GM23338 (cell line): Measurements from ENCODE around the gene FCN2. TPM values are rescaled to one million over a fixed set of nuclear protein-coding genes. Genes with fewer than 3 reads are reported as not detected.

ENCODE experiments used
- ATAC-seq: fragments of 200-7000 bp; cut with Tn5 transposase; 3 replicates; pipeline ENCODE4 v1.9.1; 2020
- DNase-seq: peaks from one replicate; pipeline ENCODE4 v3.0.0-alpha.2; 2015; ENCODE audit warnings: low spot score
- H2AFZ ChIP-seq: fragments of 200-600 bp; sonication (generic); 2 replicates; pipeline ENCODE4 v1.8.0; 2016; ENCODE audit warnings: antibody characterized with exemption, mild to moderate bottlenecking, moderate library complexity
- H3F3A ChIP-seq: fragments of 200-600 bp; sonication (generic); replicated peaks from 2 replicates; pipeline ENCODE4 v1.8.0; 2017; ENCODE audit warnings: antibody characterized with exemption, mixed run types, low read depth
- H3K27ac ChIP-seq: fragments of 200-600 bp; sonication (generic); 2 replicates; pipeline ENCODE4 v1.6.1; 2016; ENCODE audit warnings: low read depth
- H3K27me3 ChIP-seq: fragments of 200-600 bp; sonication (generic); 2 replicates; pipeline ENCODE4 v1.8.0; 2016; ENCODE audit warnings: mild to moderate bottlenecking, mixed run types, moderate library complexity; ENCODE audit not compliant: insufficient read depth
- H3K36me3 ChIP-seq: fragments of 200-600 bp; sonication (generic); 2 replicates; pipeline ENCODE4 v1.8.0; 2016; ENCODE audit warnings: mild to moderate bottlenecking; ENCODE audit not compliant: insufficient read depth
- H3K4me1 ChIP-seq: fragments of 200-600 bp; sonication (generic); 2 replicates; pipeline ENCODE4 v1.8.0; 2016; ENCODE audit warnings: mild to moderate bottlenecking, moderate library complexity; ENCODE audit not compliant: insufficient read depth
- H3K4me2 ChIP-seq: fragments of 200-600 bp; sonication (generic); 2 replicates; pipeline ENCODE4 v1.7.1; 2017; ENCODE audit warnings: mixed run types
- H3K4me3 ChIP-seq: fragments of 200-600 bp; sonication (generic); 2 replicates; pipeline ENCODE4 v1.6.1; 2016; ENCODE audit warnings: mixed run types
- H3K79me2 ChIP-seq: fragments of 200-600 bp; sonication (generic); replicated peaks from 2 replicates; pipeline ENCODE4 v1.8.0; 2017; ENCODE audit warnings: mild to moderate bottlenecking; ENCODE audit not compliant: insufficient read depth
- H3K9me2 ChIP-seq: fragments of 200-600 bp; sonication (generic); 2 replicates; pipeline ENCODE4 v1.8.0; 2017; ENCODE audit not compliant: insufficient read depth
- H4K20me1 ChIP-seq: fragments of 200-600 bp; sonication (generic); replicated peaks from 2 replicates; pipeline ENCODE4 v1.8.0; 2017; ENCODE audit warnings: mild to moderate bottlenecking; ENCODE audit not compliant: insufficient read depth
- H3K27ac Mint-ChIP-seq: 2 replicates; pipeline ENCODE4 v1.8.0; 2020; ENCODE audit warnings: inconsistent platforms, mild to moderate bottlenecking, moderate library complexity, mixed read lengths
- H3K27me3 Mint-ChIP-seq: 3 replicates; pipeline ENCODE4 v1.8.0; 2022; ENCODE audit warnings: low read depth, mild to moderate bottlenecking, moderate library complexity, mixed read lengths, inconsistent platforms; ENCODE audit not compliant: insufficient read depth, poor library complexity
- H3K36me3 Mint-ChIP-seq: 3 replicates; pipeline ENCODE4 v1.8.0; 2021; ENCODE audit warnings: low read depth, mild to moderate bottlenecking, inconsistent platforms, moderate library complexity, mixed read lengths
- H3K4me1 Mint-ChIP-seq: 3 replicates; pipeline ENCODE4 v1.8.0; 2020; ENCODE audit warnings: mild to moderate bottlenecking, inconsistent platforms, mixed read lengths
- H3K4me3 Mint-ChIP-seq: 3 replicates; pipeline ENCODE4 v1.8.0; 2021; ENCODE audit warnings: moderate library complexity, mild to moderate bottlenecking, inconsistent platforms, mixed read lengths
- H3K9me3 Mint-ChIP-seq: 3 replicates; pipeline ENCODE4 v1.8.0; 2020; ENCODE audit warnings: moderate library complexity, mild to moderate bottlenecking, inconsistent platforms, mixed read lengths
- CREB1 ChIP-seq: fragments of 250-450 bp; sonication (Bioruptor Pico); IDR thresholded peaks from 2 replicates; pipeline ENCODE4 v1.5.0; 2020; ENCODE audit warnings: low read depth, mild to moderate bottlenecking, moderate library complexity
- JUNB ChIP-seq: IDR thresholded peaks from one replicate; pipeline ENCODE4 v1.6.1; 2016; ENCODE audit warnings: antibody characterized with exemption; ENCODE audit not compliant: unreplicated experiment
- NANOG ChIP-seq: IDR thresholded peaks from 2 replicates; pipeline ENCODE4 v1.6.1; 2016; ENCODE audit warnings: antibody characterized with exemption, borderline replicate concordance
- POLR2AphosphoS5 ChIP-seq: IDR thresholded peaks from 2 replicates; pipeline ENCODE4 v1.6.1; 2016; ENCODE audit warnings: antibody characterized with exemption, low read depth
- REST ChIP-seq: IDR thresholded peaks from one replicate; pipeline ENCODE4 v1.6.1; 2018; ENCODE audit warnings: antibody characterized with exemption; ENCODE audit not compliant: unreplicated experiment
- STAT1 ChIP-seq: IDR thresholded peaks from one replicate; pipeline ENCODE4 v1.6.1; 2016; ENCODE audit warnings: antibody characterized with exemption; ENCODE audit not compliant: unreplicated experiment
- ZNF114 ChIP-seq: fragments of 250-450 bp; sonication (Bioruptor Pico); IDR thresholded peaks from 2 replicates; pipeline ENCODE4 v1.5.0; 2020; ENCODE audit warnings: mild to moderate bottlenecking, moderate library complexity
- ZNF331 ChIP-seq: fragments of 250-450 bp; sonication (Bioruptor Pico); IDR thresholded peaks from 2 replicates; pipeline ENCODE4 v1.5.0; 2020; ENCODE audit warnings: low read depth, mild to moderate bottlenecking, moderate library complexity
- ZNF462 ChIP-seq: fragments of 250-450 bp; sonication (Bioruptor Pico); IDR thresholded peaks from 2 replicates; pipeline ENCODE4 v1.5.0; 2020; ENCODE audit warnings: mild to moderate bottlenecking, moderate library complexity
- polyA plus RNA-seq: library from polyadenylated mRNA; unstranded; fragments of >200 nt; fragmentation: Nextera tagmentation; extraction: Ambion mirVana; gene quantifications from 2 replicates; pipeline ENCODE4 v1.2.1, GENCODE V29; 2016
- total RNA-seq: library from RNA; depleted of rRNA; stranded (reverse); fragments of >200 nt; shearing (Covaris generic); gene quantifications from 2 replicates; pipeline ENCODE4 v1.2.3, GENCODE V29; 2014
- TF ChIP-seq, protein P1 (sequence below): IDR thresholded peaks from 2 replicates; pipeline ENCODE4 v1.6.1; 2016; ENCODE audit warnings: antibody characterized with exemption

FCN2 gene
- total and polyA plus RNA-seq, 2 experiments from 2014 or later, result not detected

DNA sequence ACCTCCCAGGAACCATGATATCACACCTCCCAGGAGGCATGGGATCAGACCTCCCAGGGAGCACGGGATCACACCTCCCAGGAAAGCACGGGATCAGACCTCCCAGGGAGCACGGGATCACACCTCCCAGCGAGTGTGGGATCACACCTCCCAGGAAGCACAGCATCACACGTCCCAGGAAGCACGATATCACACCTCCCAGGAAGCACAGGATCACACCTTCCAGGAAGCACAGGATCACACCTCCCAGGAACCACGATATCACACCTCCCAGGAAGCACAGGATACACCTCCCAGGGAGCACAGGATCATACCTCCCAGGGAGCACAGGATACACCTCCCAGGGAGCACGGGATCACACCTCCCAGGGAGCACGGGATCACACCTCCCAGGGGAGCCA, 30.0 kb upstream of the FCN2 start:
- Histone ChIP-seq H3K27me3 (no peaks in the 10 kb centered on the region), H2AFZ (no peak overlapping the region), H3K4me2 (no peak overlapping the region), H3K79me2 (no peaks in the 10 kb centered on the region), H3K9me2 (no peaks in the 10 kb centered on the region), H4K20me1 (no peaks in the 10 kb centered on the region), H3K4me1 (no peaks in the 10 kb centered on the region), H3F3A (no peaks in the 10 kb centered on the region), H3K27ac (no peak overlapping the region), H3K4me3 (no peak overlapping the region), H3K36me3 (no peaks in the 10 kb centered on the region)
- Mint-ChIP-seq H3K4me3 (no peak overlapping the region), H3K27ac (no peak overlapping the region), H3K27me3 (peaks cover 2% of the 10 kb centered on the region), H3K4me1 (no peaks in the 10 kb centered on the region), H3K36me3 (no peaks in the 10 kb centered on the region; the same call in 1 of the 3 replicates), H3K9me3 (peaks cover 2% of the 10 kb centered on the region; the same call in 2 of the 3 replicates)
- no peak for DNase-seq
- no peak for TF ChIP-seq ZNF114 (CRISPR knock-in tag)
- TF ChIP-seq CREB1 (CRISPR knock-in tag), result no peak
- ATAC-seq, result no peak

- ATAC-seq (no peak), DNase-seq (no peak)
- Histone ChIP-seq H3K4me2 (no peak overlapping the region), H3K36me3 (no peaks in the 10 kb centered on the region), H3K4me1 (no peaks in the 10 kb centered on the region), H3K9me2 (no peaks in the 10 kb centered on the region), H3K27ac (no peak overlapping the region), H3K79me2 (no peaks in the 10 kb centered on the region), H3F3A (no peaks in the 10 kb centered on the region), H3K4me3 (no peak overlapping the region), H4K20me1 (no peaks in the 10 kb centered on the region), H3K27me3 (no peaks in the 10 kb centered on the region), H2AFZ (no peak overlapping the region)
- Mint-ChIP-seq H3K4me3 (no peak overlapping the region), H3K27ac (no peak overlapping the region), H3K36me3 (no peaks in the 10 kb centered on the region; the same call in 1 of the 3 replicates), H3K27me3 (peaks cover 2% of the 10 kb centered on the region), H3K9me3 (peaks cover 2% of the 10 kb centered on the region; the same call in 2 of the 3 replicates), H3K4me1 (no peaks in the 10 kb centered on the region)
- TF ChIP-seq CREB1 (CRISPR knock-in tag) (no peak), POLR2AphosphoS5 (no peak), STAT1 (no peak), JUNB (no peak), REST (no peak), NANOG (no peak), ZNF331 (no peak), ZNF462 (CRISPR knock-in tag) (no peak)
- TF ChIP-seq, protein P1, sequence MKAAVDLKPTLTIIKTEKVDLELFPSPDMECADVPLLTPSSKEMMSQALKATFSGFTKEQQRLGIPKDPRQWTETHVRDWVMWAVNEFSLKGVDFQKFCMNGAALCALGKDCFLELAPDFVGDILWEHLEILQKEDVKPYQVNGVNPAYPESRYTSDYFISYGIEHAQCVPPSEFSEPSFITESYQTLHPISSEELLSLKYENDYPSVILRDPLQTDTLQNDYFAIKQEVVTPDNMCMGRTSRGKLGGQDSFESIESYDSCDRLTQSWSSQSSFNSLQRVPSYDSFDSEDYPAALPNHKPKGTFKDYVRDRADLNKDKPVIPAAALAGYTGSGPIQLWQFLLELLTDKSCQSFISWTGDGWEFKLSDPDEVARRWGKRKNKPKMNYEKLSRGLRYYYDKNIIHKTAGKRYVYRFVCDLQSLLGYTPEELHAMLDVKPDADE, result no peak
Observed at GRCh38 chr9:134851020-134851419, 29.6 kb upstream of the FCN2 start.
